ENCODE results near the gene COL4A2. TPM values are rescaled to one million over a fixed set of nuclear protein-coding genes. Genes with fewer than 3 reads are reported as not detected.

Gene COL4A2
- total RNA-seq, 1 experiment from 2014 or later = 74.5 TPM

- Histone ChIP-seq H3K9me3 (ENCODE audit: low read length) (no peaks in the 10 kb centered on the region), H3K79me2 (ENCODE audit: low read length) (peaks cover 27% of the 10 kb centered on the region), H3K36me3 (ENCODE audit: low read depth, low read length) (no peaks in the 10 kb centered on the region), H4K20me1 (ENCODE audit: low read length) (no peaks in the 10 kb centered on the region), H3K4me2 (ENCODE audit: low read length) (no peak overlapping the region), H3K9me2 (replicated peaks; ENCODE audit: low read length) (no peaks in the 10 kb centered on the region), H3K4me1 (ENCODE audit: insufficient read depth, low read length) (peaks cover 26% of the 10 kb centered on the region), H2AFZ (ENCODE audit: low read length) (no peak overlapping the region), H3K27me3 (ENCODE audit: low read length) (no peaks in the 10 kb centered on the region), H3F3A (ENCODE audit: low read length, unreplicated experiment) (no peaks in the 10 kb centered on the region), H3K27ac (ENCODE audit: low read length) (no peak overlapping the region), H3K9ac (ENCODE audit: low read length) (no peak overlapping the region), H3K4me3 (ENCODE audit: low read length) (no peak overlapping the region)
- ATAC-seq (no peak), DNase-seq (no peak)
- TF ChIP-seq, protein P1, sequence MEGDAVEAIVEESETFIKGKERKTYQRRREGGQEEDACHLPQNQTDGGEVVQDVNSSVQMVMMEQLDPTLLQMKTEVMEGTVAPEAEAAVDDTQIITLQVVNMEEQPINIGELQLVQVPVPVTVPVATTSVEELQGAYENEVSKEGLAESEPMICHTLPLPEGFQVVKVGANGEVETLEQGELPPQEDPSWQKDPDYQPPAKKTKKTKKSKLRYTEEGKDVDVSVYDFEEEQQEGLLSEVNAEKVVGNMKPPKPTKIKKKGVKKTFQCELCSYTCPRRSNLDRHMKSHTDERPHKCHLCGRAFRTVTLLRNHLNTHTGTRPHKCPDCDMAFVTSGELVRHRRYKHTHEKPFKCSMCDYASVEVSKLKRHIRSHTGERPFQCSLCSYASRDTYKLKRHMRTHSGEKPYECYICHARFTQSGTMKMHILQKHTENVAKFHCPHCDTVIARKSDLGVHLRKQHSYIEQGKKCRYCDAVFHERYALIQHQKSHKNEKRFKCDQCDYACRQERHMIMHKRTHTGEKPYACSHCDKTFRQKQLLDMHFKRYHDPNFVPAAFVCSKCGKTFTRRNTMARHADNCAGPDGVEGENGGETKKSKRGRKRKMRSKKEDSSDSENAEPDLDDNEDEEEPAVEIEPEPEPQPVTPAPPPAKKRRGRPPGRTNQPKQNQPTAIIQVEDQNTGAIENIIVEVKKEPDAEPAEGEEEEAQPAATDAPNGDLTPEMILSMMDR (conservative IDR thresholded peaks at IDR 0.05; ENCODE audit: low read depth, low read length) = no peak
- no peak for TF ChIP-seq EZH2phosphoT487 (IDR thresholded peaks at IDR 0.05; ENCODE audit: borderline replicate concordance, low read length)
- no peak for TF ChIP-seq EZH2 (IDR thresholded peaks at IDR 0.05; ENCODE audit: low read length, unreplicated experiment)
- ChIA-PET POLR2A (ENCODE audit: unreplicated experiment) (no interaction called here), CTCF (no interaction called here)
- intact Hi-C loops (cut with micrococcal nuclease) = no loop called here
- no TSS peak for BruUV-seq (replicated peaks)
Measured at GRCh38 chr13:110301606-110302553, 5.2 kb upstream of the COL4A2 start.

DNA sequence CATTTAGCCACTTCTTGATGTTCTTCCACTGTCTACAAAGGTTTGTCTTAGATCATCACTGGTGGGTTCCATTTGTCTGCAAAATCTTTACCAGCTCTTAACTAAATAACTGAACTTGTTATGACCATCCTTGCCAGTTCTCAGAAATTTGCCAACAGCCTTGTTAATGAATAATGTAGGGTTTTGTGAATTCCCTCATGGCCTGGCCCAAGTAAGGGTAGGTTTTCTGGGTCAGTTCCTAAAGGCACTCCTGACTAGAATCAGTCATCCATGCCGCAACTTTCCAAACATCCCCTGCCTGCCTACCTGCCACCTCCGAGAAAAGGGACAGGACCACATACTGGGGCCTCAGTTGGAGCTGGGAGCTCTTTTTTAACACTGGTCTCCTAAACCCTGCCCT, 4.1 kb upstream of the COL4A2 start:
- Histone ChIP-seq H3K4me1 (ENCODE audit: insufficient read depth, low read length) (peaks cover 26% of the 10 kb centered on the region), H3F3A (ENCODE audit: low read length, unreplicated experiment) (no peaks in the 10 kb centered on the region), H3K79me2 (ENCODE audit: low read length) (peaks cover 35% of the 10 kb centered on the region), H3K27ac (ENCODE audit: low read length) (no peak overlapping the region), H2AFZ (ENCODE audit: low read length) (no peak overlapping the region), H3K4me2 (ENCODE audit: low read length) (no peak overlapping the region), H3K4me3 (ENCODE audit: low read length) (no peak overlapping the region), H3K9me2 (replicated peaks; ENCODE audit: low read length) (no peaks in the 10 kb centered on the region), H3K27me3 (ENCODE audit: low read length) (no peaks in the 10 kb centered on the region), H3K9ac (ENCODE audit: low read length) (no peak overlapping the region), H3K9me3 (ENCODE audit: low read length) (no peaks in the 10 kb centered on the region), H4K20me1 (ENCODE audit: low read length) (no peaks in the 10 kb centered on the region), H3K36me3 (ENCODE audit: low read depth, low read length) (no peaks in the 10 kb centered on the region)
- DNase-seq (no peak), ATAC-seq (no peak)
- TF ChIP-seq, protein P1 (conservative IDR thresholded peaks at IDR 0.05; ENCODE audit: low read depth, low read length) = no peak
- TF ChIP-seq EZH2phosphoT487 (IDR thresholded peaks at IDR 0.05; ENCODE audit: borderline replicate concordance, low read length) (no peak), EZH2 (IDR thresholded peaks at IDR 0.05; ENCODE audit: low read length, unreplicated experiment) (no peak)
- ChIA-PET CTCF (no interaction called here), POLR2A (ENCODE audit: unreplicated experiment) (no interaction called here)
- intact Hi-C loops (cut with micrococcal nuclease) = no loop called here
- no TSS peak for BruUV-seq (replicated peaks)

GRCh38 chr13:110303644-110304043, 3.4 kb upstream of the COL4A2 start:
- TF ChIP-seq EZH2 (IDR thresholded peaks at IDR 0.05; ENCODE audit: low read length, unreplicated experiment) = no peak
- TF ChIP-seq, protein P1 (conservative IDR thresholded peaks at IDR 0.05; ENCODE audit: low read depth, low read length) = no peak
- no peak for TF ChIP-seq EZH2phosphoT487 (IDR thresholded peaks at IDR 0.05; ENCODE audit: borderline replicate concordance, low read length)
- intact Hi-C loops (cut with micrococcal nuclease) = no loop called here
- Histone ChIP-seq H3K79me2 (ENCODE audit: low read length) (peaks cover 42% of the 10 kb centered on the region), H3K27ac (ENCODE audit: low read length) (no peak overlapping the region), H3F3A (ENCODE audit: low read length, unreplicated experiment) (no peaks in the 10 kb centered on the region), H3K27me3 (ENCODE audit: low read length) (no peaks in the 10 kb centered on the region), H3K9me3 (ENCODE audit: low read length) (no peaks in the 10 kb centered on the region), H3K9ac (ENCODE audit: low read length) (no peak overlapping the region), H3K36me3 (ENCODE audit: low read depth, low read length) (no peaks in the 10 kb centered on the region), H3K4me3 (ENCODE audit: low read length) (no peak overlapping the region), H3K9me2 (replicated peaks; ENCODE audit: low read length) (no peaks in the 10 kb centered on the region), H3K4me2 (ENCODE audit: low read length) (no peak overlapping the region), H2AFZ (ENCODE audit: low read length) (no peak overlapping the region), H3K4me1 (ENCODE audit: insufficient read depth, low read length) (peaks cover 26% of the 10 kb centered on the region), H4K20me1 (ENCODE audit: low read length) (no peaks in the 10 kb centered on the region)
- ChIA-PET POLR2A (ENCODE audit: unreplicated experiment) (no interaction called here), CTCF (no interaction called here)
- BruUV-seq (replicated peaks) = no TSS peak
- ATAC-seq = no peak
- no peak for DNase-seq
